GM12878 (cell line): ENCODE measurements around the gene SPAG7. TPM values are rescaled to one million over a fixed set of nuclear protein-coding genes. Genes with fewer than 3 reads are reported as not detected.
A peak's percentile ranks its signal among the peaks of the same experiment; 100 is the strongest.

Source experiments
- ATF3 ChIP-seq: IDR thresholded peaks from 2 replicates; pipeline ENCODE4 v1.6.1; 2011; ENCODE audit warnings: low read depth, mild to moderate bottlenecking, low read length, moderate library complexity, borderline replicate concordance; ENCODE audit errors: extremely low read depth
- CBX5 ChIP-seq: sonication (generic); IDR thresholded peaks from 2 replicates; pipeline ENCODE4 v1.6.1; 2016; ENCODE audit warnings: low read depth, moderate library complexity, mild to moderate bottlenecking, inconsistent platforms
- CHD4 ChIP-seq: fragments of 200-600 bp; sonication (generic); IDR thresholded peaks from 2 replicates; pipeline ENCODE4 v1.6.1; 2016; ENCODE audit warnings: mild to moderate bottlenecking
- CREM ChIP-seq: IDR thresholded peaks from 2 replicates; pipeline ENCODE4 v1.6.1; 2014; ENCODE audit warnings: antibody characterized with exemption, low read depth
- DPF2 ChIP-seq: fragments of 450-650 bp; IDR thresholded peaks from 2 replicates; pipeline ENCODE4 v1.6.1; 2017; ENCODE audit warnings: mild to moderate bottlenecking
- E2F4 ChIP-seq: IDR thresholded peaks from 2 replicates; pipeline ENCODE4 v1.6.1; 2012; ENCODE audit warnings: low read depth, low read length, improper control_type of control experiment
- E2F8 ChIP-seq: fragments of 450-650 bp; IDR thresholded peaks from 2 replicates; pipeline ENCODE4 v1.6.1; 2018; ENCODE audit warnings: mild to moderate bottlenecking, low read depth, moderate library complexity; ENCODE audit not compliant: partially characterized antibody
- EZH2 ChIP-seq: IDR thresholded peaks from 2 replicates; pipeline ENCODE4 v1.6.1; 2012; ENCODE audit warnings: low read depth, mild to moderate bottlenecking, control low read depth, inconsistent platforms, low read length, borderline replicate concordance; ENCODE audit not compliant: control insufficient read depth
- FOXK2 ChIP-seq: fragments of 450-650 bp; IDR thresholded peaks from 2 replicates; pipeline ENCODE4 v1.6.1; 2017; ENCODE audit warnings: mild to moderate bottlenecking, moderate library complexity
- HCFC1 ChIP-seq: fragments of 150-350 bp; IDR thresholded peaks from 2 replicates; pipeline ENCODE4 v1.6.1; 2014; ENCODE audit warnings: low read length
- HDGF ChIP-seq: fragments of 450-650 bp; IDR thresholded peaks from 2 replicates; pipeline ENCODE4 v1.6.1; 2016; ENCODE audit warnings: antibody characterized with exemption
- JUND ChIP-seq: IDR thresholded peaks from 2 replicates; pipeline ENCODE4 v1.6.1; 2012; ENCODE audit warnings: low read depth, mild to moderate bottlenecking, low read length, improper control_type of control experiment, moderate library complexity
- KDM1A ChIP-seq: fragments of 200-600 bp; sonication (generic); IDR thresholded peaks from 2 replicates; pipeline ENCODE4 v1.6.1; 2016; ENCODE audit warnings: borderline replicate concordance
- MEF2A ChIP-seq: IDR thresholded peaks from 2 replicates; pipeline ENCODE4 v1.6.1; 2011; ENCODE audit warnings: low read depth, mild to moderate bottlenecking, low read length, moderate library complexity; ENCODE audit not compliant: insufficient read depth
- MYC ChIP-seq: IDR thresholded peaks from 2 replicates; pipeline ENCODE4 v1.6.1; 2011; ENCODE audit warnings: mild to moderate bottlenecking, low read length, moderate library complexity, inconsistent platforms; ENCODE audit not compliant: insufficient read depth, insufficient replicate concordance, insufficient read length, severe bottlenecking
- NFIC ChIP-seq: IDR thresholded peaks from 2 replicates; pipeline ENCODE4 v1.6.1; 2012; ENCODE audit warnings: low read depth, mild to moderate bottlenecking, inconsistent platforms, low read length, moderate library complexity
- NRF1 ChIP-seq: conservative IDR thresholded peaks from 2 replicates; pipeline ENCODE4 v1.6.1; 2011; ENCODE audit warnings: mild to moderate bottlenecking, low read depth, low read length, improper control_type of control experiment
- PAX5 ChIP-seq: IDR thresholded peaks from 2 replicates; pipeline ENCODE4 v1.6.1; 2011; ENCODE audit warnings: low read depth, low read length, borderline replicate concordance
- PBX3 ChIP-seq: IDR thresholded peaks from 2 replicates; pipeline ENCODE4 v1.6.1; 2011; ENCODE audit warnings: mild to moderate bottlenecking, low read depth, low read length, moderate library complexity; ENCODE audit not compliant: insufficient replicate concordance
- POLR2A ChIP-seq: IDR thresholded peaks from 2 replicates; pipeline ENCODE4 v1.6.1; 2011; ENCODE audit warnings: low read depth, mild to moderate bottlenecking, low read length
- POLR2AphosphoS5 ChIP-seq: IDR thresholded peaks from 2 replicates; pipeline ENCODE4 v1.6.1; 2011; ENCODE audit warnings: mild to moderate bottlenecking, low read length, inconsistent platforms
- SMARCA5 ChIP-seq: fragments of 450-650 bp; IDR thresholded peaks from 2 replicates; pipeline ENCODE4 v1.6.1; 2017; ENCODE audit warnings: mild to moderate bottlenecking
- SMC3 ChIP-seq: IDR thresholded peaks from 2 replicates; pipeline ENCODE4 v1.6.1; 2011; ENCODE audit warnings: low read length, improper control_type of control experiment, borderline replicate concordance
- STAT3 ChIP-seq: IDR thresholded peaks from 2 replicates; pipeline ENCODE4 v1.6.1; 2011; ENCODE audit warnings: low read depth, low read length, improper control_type of control experiment
- TARDBP ChIP-seq: IDR thresholded peaks from 2 replicates; pipeline ENCODE4 v1.6.1; 2016; ENCODE audit warnings: borderline replicate concordance
- TCF3 ChIP-seq: IDR thresholded peaks from 2 replicates; pipeline ENCODE4 v1.6.1; 2012; ENCODE audit warnings: low read depth, mild to moderate bottlenecking, low read length, borderline replicate concordance; ENCODE audit not compliant: insufficient read depth
- ZNF274 ChIP-seq: IDR thresholded peaks from one replicate; pipeline ENCODE4 v1.8.0; 2011; ENCODE audit not compliant: insufficient read length, insufficient read depth
- polyA plus RNA-seq, 11 experiments: library from polyadenylated mRNA; depleted of rRNA in 4 of 11; unstranded in 6 of 11; stranded (reverse) in 5 of 11; fragments of >200 nt; fragmentation: Nextera tagmentation in 4 of 11; fragmentation: Illumina TruSeq in 1 of 11; extraction: Ambion mirVana in 4 of 11; extraction: Trizol in 1 of 11; gene quantifications; 1 replicate in 1 of 11; 2 replicates in 10 of 11; pipeline versions ENCODE4 v1.2.1 to v1.2.3, GENCODE V29; 2011 to 2016; ENCODE audit warnings: inconsistent platforms in 2 of 11, missing spikeins in 2 of 11, low read depth in 1 of 11
- total RNA-seq, 4 experiments: library from RNA; depleted of rRNA in 3 of 4; stranded (reverse); fragments of >200 nt in 3 of 4; fragmentation: Illumina TruSeq in 1 of 4; extraction: Trizol in 1 of 4; gene quantifications; 2 replicates each; pipeline versions ENCODE4 v1.2.1 to v1.2.3, GENCODE V29; 2013 to 2021

Gene SPAG7
- total and polyA plus RNA-seq, 10 of the 15 experiments (the other 5 are each of a cell fraction or from before 2014, with no cell fraction given), result 7.9 to 146 (median 88.7) TPM

GRCh38 chr17:4939796-4940554 lies 27.6 kb downstream of the SPAG7 start, which contains the start of the genes RNF167 and SLC25A11 (continued):
- TF ChIP-seq PBX3, result no peak
- no peak for TF ChIP-seq TARDBP
- TF ChIP-seq SMC3, result no peak; the same call in 1 of the 2 replicates
- TF ChIP-seq NFIC, result no peak
- no peak; the same call in 1 of the 2 replicates for TF ChIP-seq TCF3
- no peak for TF ChIP-seq ZNF274
- TF ChIP-seq HCFC1, result no peak
- TF ChIP-seq HDGF, result peak; percentile 75; the same call in 1 of the 2 replicates
- TF ChIP-seq JUND, result no peak
- no peak for TF ChIP-seq CHD4
- no peak for TF ChIP-seq SMARCA5
- peak; percentile 70 for TF ChIP-seq FOXK2
- TF ChIP-seq STAT3, result no peak
- TF ChIP-seq MEF2A, result no peak
- TF ChIP-seq MYC, result no peak
- TF ChIP-seq POLR2A, result peak; percentile 88
- TF ChIP-seq DPF2, result peak; percentile 67; the same call in 1 of the 2 replicates
- TF ChIP-seq CBX5, result no peak
- TF ChIP-seq E2F4, result peak; percentile 38; the same call in 1 of the 2 replicates
- TF ChIP-seq POLR2AphosphoS5, result peak; percentile 97
- TF ChIP-seq PAX5, result 0 out of 2 replicates have a peak, but pooled peaks have one; percentile 34
- no peak for TF ChIP-seq EZH2
- no peak for TF ChIP-seq ATF3
- no peak for TF ChIP-seq KDM1A
- no peak for TF ChIP-seq CREM
- TF ChIP-seq E2F8, result peak; percentile 83
- TF ChIP-seq NRF1, result peak; percentile 87
